HEK293 (cell line): ENCODE results near the gene CSRNP2.

Source experiments
- AEBP2 ChIP-seq: fragments of 450-650 bp; formaldehyde crosslinking; IDR thresholded peaks from 2 replicates; pipeline ENCODE4 v1.5.1; 2016; ENCODE audit warnings: missing biosample characterization, missing genetic modification characterization, borderline replicate concordance
- BCL11B ChIP-seq: fragments of 450-650 bp; formaldehyde crosslinking; IDR thresholded peaks from 2 replicates; pipeline ENCODE4 v1.5.1; 2016; ENCODE audit warnings: low read depth, missing biosample characterization, missing genetic modification characterization
- KLF16 ChIP-seq: fragments of 450-650 bp; formaldehyde crosslinking; IDR thresholded peaks from 2 replicates; pipeline ENCODE4 v1.5.1; 2017; ENCODE audit warnings: missing biosample characterization, missing genetic modification characterization
- KLF17 ChIP-seq: fragments of 450-650 bp; formaldehyde crosslinking; IDR thresholded peaks from 2 replicates; pipeline ENCODE4 v1.5.1; 2016; ENCODE audit warnings: missing biosample characterization, missing genetic modification characterization
- KLF8 ChIP-seq: fragments of 450-650 bp; formaldehyde crosslinking; IDR thresholded peaks from 2 replicates; pipeline ENCODE4 v1.5.1; 2016; ENCODE audit warnings: missing biosample characterization, missing genetic modification characterization
- PRDM2 ChIP-seq: fragments of 450-650 bp; formaldehyde crosslinking; IDR thresholded peaks from 2 replicates; pipeline ENCODE4 v1.5.1; 2016; ENCODE audit warnings: missing biosample characterization, missing genetic modification characterization, borderline replicate concordance
- REPIN1 ChIP-seq: fragments of 450-650 bp; formaldehyde crosslinking; IDR thresholded peaks from 2 replicates; pipeline ENCODE4 v1.5.1; 2017; ENCODE audit warnings: missing biosample characterization, missing genetic modification characterization, low read depth
- SALL2 ChIP-seq: fragments of 450-650 bp; formaldehyde crosslinking; IDR thresholded peaks from 2 replicates; pipeline ENCODE4 v1.5.0; 2017; ENCODE audit warnings: missing biosample characterization, mild to moderate bottlenecking, missing genetic modification characterization, borderline replicate concordance
- SCRT2 ChIP-seq: fragments of 450-650 bp; formaldehyde crosslinking; IDR thresholded peaks from 2 replicates; pipeline ENCODE4 v1.5.1; 2016; ENCODE audit warnings: missing biosample characterization, missing genetic modification characterization
- SP3 ChIP-seq: fragments of 450-650 bp; formaldehyde crosslinking; IDR thresholded peaks from 2 replicates; pipeline ENCODE4 v1.5.1; 2016; ENCODE audit warnings: missing biosample characterization, missing genetic modification characterization
- ZBTB17 ChIP-seq: fragments of 450-650 bp; formaldehyde crosslinking; IDR thresholded peaks from 2 replicates; pipeline ENCODE4 v1.5.1; 2016; ENCODE audit warnings: missing biosample characterization, missing genetic modification characterization
- ZBTB20 ChIP-seq: fragments of 450-650 bp; formaldehyde crosslinking; IDR thresholded peaks from 2 replicates; pipeline ENCODE4 v1.5.1; 2016; ENCODE audit warnings: missing biosample characterization, missing genetic modification characterization
- ZFHX2 ChIP-seq: fragments of 450-650 bp; formaldehyde crosslinking; conservative IDR thresholded peaks from 2 replicates; pipeline ENCODE4 v1.5.1; 2016; ENCODE audit warnings: missing biosample characterization, missing genetic modification characterization
- ZNF133 ChIP-seq: fragments of 450-650 bp; formaldehyde crosslinking; IDR thresholded peaks from 2 replicates; pipeline ENCODE4 v1.5.1; 2016; ENCODE audit warnings: missing biosample characterization, missing genetic modification characterization
- ZNF157 ChIP-seq: fragments of 450-650 bp; formaldehyde crosslinking; IDR thresholded peaks from 2 replicates; pipeline ENCODE4 v1.5.1; 2016; ENCODE audit warnings: missing biosample characterization, missing genetic modification characterization
- ZNF335 ChIP-seq: fragments of 450-650 bp; formaldehyde crosslinking; conservative IDR thresholded peaks from 2 replicates; pipeline ENCODE4 v1.5.1; 2016; ENCODE audit warnings: missing biosample characterization, missing genetic modification characterization
- ZNF394 ChIP-seq: fragments of 450-650 bp; formaldehyde crosslinking; IDR thresholded peaks from 2 replicates; pipeline ENCODE4 v1.5.1; 2016; ENCODE audit warnings: missing biosample characterization, missing genetic modification characterization, mild to moderate bottlenecking, moderate library complexity, borderline replicate concordance
- ZNF398 ChIP-seq: fragments of 450-650 bp; formaldehyde crosslinking; IDR thresholded peaks from 2 replicates; pipeline ENCODE4 v1.5.1; 2017; ENCODE audit warnings: missing biosample characterization, missing genetic modification characterization
- ZNF561 ChIP-seq: fragments of 450-650 bp; IDR thresholded peaks from 2 replicates; pipeline ENCODE4 v1.5.1; 2018; ENCODE audit warnings: missing biosample characterization, missing genetic modification characterization, borderline replicate concordance
- ZNF600 ChIP-seq: fragments of 450-650 bp; formaldehyde crosslinking; IDR thresholded peaks from 2 replicates; pipeline ENCODE4 v1.5.1; 2016; ENCODE audit warnings: missing biosample characterization, missing genetic modification characterization
- TF ChIP-seq, protein P1 (sequence below): fragments of 450-650 bp; formaldehyde crosslinking; IDR thresholded peaks from 2 replicates; pipeline ENCODE4 v1.5.1; 2016; ENCODE audit warnings: missing biosample characterization, missing genetic modification characterization
- TF ChIP-seq, protein P2 (sequence below): fragments of 450-650 bp; formaldehyde crosslinking; IDR thresholded peaks from 2 replicates; pipeline ENCODE4 v1.5.1; 2016; ENCODE audit warnings: missing biosample characterization, missing genetic modification characterization
- TF ChIP-seq, protein P3 (sequence below): fragments of 450-650 bp; formaldehyde crosslinking; IDR thresholded peaks from 2 replicates; pipeline ENCODE4 v1.5.1; 2016; ENCODE audit warnings: missing biosample characterization, missing genetic modification characterization

CSRNP2 gene

GRCh38 chr12:51028126-51028812 lies 55.1 kb downstream of the CSRNP2 start (continued):
- TF ChIP-seq ZNF394 (peak; percentile 53; the same call in 1 of the 2 replicates), KLF8 (tag by site-specific recombination) (0 out of 2 replicates have a peak, but pooled peaks have one; percentile 22), AEBP2 (tag by site-specific recombination) (no peak), ZBTB20 (0 out of 2 replicates have a peak, but pooled peaks have one; percentile 10), PRDM2 (tag by site-specific recombination) (no peak), KLF16 (no peak), ZNF335 (tag by site-specific recombination) (no peak), SP3 (tag by site-specific recombination) (peak; percentile 20; the same call in 1 of the 2 replicates), KLF17 (tag by site-specific recombination) (no peak), ZNF398 (tag by site-specific recombination) (no peak), ZNF133 (tag by site-specific recombination) (no peak), SCRT2 (tag by site-specific recombination) (peak; percentile 96), ZBTB17 (tag by site-specific recombination) (peak; percentile 91; the same call in 1 of the 2 replicates), ZFHX2 (tag by site-specific recombination) (peak; percentile 26; the same call in 1 of the 2 replicates), ZNF561 (tag by site-specific recombination) (peak; percentile 18; the same call in 1 of the 2 replicates), SALL2 (tag by site-specific recombination) (no peak), REPIN1 (tag by site-specific recombination) (no peak), ZNF600 (tag by site-specific recombination) (peak; percentile 98), ZNF157 (tag by site-specific recombination) (no peak), BCL11B (tag by site-specific recombination) (no peak)
- TF ChIP-seq, protein P1, sequence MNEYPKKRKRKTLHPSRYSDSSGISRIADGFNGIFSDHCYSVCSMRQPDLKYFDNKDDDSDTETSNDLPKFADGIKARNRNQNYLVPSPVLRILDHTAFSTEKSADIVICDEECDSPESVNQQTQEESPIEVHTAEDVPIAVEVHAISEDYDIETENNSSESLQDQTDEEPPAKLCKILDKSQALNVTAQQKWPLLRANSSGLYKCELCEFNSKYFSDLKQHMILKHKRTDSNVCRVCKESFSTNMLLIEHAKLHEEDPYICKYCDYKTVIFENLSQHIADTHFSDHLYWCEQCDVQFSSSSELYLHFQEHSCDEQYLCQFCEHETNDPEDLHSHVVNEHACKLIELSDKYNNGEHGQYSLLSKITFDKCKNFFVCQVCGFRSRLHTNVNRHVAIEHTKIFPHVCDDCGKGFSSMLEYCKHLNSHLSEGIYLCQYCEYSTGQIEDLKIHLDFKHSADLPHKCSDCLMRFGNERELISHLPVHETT (tag by site-specific recombination) = no peak
- TF ChIP-seq, protein P2, sequence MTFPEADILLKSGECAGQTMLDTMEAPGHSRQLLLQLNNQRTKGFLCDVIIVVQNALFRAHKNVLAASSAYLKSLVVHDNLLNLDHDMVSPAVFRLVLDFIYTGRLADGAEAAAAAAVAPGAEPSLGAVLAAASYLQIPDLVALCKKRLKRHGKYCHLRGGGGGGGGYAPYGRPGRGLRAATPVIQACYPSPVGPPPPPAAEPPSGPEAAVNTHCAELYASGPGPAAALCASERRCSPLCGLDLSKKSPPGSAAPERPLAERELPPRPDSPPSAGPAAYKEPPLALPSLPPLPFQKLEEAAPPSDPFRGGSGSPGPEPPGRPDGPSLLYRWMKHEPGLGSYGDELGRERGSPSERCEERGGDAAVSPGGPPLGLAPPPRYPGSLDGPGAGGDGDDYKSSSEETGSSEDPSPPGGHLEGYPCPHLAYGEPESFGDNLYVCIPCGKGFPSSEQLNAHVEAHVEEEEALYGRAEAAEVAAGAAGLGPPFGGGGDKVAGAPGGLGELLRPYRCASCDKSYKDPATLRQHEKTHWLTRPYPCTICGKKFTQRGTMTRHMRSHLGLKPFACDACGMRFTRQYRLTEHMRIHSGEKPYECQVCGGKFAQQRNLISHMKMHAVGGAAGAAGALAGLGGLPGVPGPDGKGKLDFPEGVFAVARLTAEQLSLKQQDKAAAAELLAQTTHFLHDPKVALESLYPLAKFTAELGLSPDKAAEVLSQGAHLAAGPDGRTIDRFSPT (tag by site-specific recombination) = no peak
- TF ChIP-seq, protein P3, sequence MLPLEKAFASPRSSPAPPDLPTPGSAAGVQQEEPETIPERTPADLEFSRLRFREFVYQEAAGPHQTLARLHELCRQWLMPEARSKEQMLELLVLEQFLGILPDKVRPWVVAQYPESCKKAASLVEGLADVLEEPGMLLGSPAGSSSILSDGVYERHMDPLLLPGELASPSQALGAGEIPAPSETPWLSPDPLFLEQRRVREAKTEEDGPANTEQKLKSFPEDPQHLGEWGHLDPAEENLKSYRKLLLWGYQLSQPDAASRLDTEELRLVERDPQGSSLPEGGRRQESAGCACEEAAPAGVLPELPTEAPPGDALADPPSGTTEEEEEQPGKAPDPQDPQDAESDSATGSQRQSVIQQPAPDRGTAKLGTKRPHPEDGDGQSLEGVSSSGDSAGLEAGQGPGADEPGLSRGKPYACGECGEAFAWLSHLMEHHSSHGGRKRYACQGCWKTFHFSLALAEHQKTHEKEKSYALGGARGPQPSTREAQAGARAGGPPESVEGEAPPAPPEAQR (tag by site-specific recombination) = no peak
